DMS79 treated with DMSO at 0.1 percent for 48 hours (cell line): Measurements from ENCODE around the gene RANBP9.

Experiments
- DNase-seq: peaks from one replicate; lab custom pipeline; 2025; lab: John Stamatoyannopoulos, UW

RANBP9 gene

GRCh38 chr6:13677878-13678254 is 33.8 kb downstream of the RANBP9 start:
- no peak for DNase-seq

- DNase-seq: no peak
These were observed 35.0 kb downstream of the RANBP9 start for GRCh38 chr6:13676551-13677156.

DNA sequence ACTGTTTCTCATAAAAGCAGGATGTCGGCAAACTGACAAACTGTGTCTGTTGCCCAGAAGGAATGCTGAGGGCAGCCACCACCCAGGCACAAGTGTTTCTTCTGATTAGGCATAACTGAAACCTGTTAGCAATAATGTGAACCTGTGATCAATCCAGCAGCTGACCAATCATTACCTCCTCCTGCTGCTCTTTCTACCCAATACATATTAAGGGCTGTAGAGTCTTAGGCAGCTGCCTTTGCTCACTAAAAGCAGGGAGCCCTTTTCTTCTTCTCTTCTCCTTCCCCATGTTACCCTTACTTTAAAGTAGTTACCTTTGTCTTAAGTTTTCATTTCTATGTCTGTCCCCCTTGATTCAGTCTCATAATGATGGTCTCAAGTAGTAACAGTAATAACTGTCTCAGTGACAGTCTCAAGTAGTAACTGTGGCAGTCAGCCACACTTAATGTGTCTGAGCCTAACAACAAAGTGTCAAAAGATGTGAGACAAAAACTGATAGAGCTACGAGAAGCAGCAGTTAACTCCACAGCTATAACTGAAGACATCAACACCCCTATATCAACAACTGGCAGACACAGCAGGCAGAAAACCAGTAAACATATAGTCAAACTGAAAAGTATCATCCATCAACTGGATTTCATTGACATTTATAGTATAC is 37.0 kb downstream of the RANBP9 start:
- no peak for DNase-seq

DNA sequence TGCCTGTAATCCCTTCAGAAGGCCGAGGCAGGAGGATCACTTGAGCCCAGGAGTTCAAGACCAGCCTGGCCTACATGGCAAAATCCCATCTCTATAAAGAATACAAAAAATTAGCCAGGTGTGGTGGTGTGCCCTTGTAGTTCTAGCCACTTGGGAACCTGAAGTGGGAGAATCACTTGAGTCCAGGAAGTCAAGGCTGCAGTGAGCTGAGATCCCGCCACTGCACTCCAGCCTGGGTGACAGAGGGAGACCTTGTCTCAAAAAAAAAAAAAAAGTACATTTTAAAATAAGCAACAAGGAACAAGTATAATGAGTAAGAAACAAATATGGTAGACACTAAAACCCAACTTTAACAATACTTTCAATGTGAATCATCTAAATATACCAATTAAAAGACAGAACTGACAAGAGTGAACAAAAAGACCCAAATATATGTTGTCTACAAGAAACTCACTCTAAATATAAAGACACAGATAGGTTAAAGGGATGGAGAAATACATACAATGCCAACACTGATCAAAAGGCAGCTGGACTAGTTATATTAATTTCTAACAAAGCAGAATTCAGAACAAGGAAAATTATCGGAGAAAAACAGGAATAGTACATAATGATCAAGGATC is 37.7 kb downstream of the RANBP9 start:
- DNase-seq: no peak

DNA sequence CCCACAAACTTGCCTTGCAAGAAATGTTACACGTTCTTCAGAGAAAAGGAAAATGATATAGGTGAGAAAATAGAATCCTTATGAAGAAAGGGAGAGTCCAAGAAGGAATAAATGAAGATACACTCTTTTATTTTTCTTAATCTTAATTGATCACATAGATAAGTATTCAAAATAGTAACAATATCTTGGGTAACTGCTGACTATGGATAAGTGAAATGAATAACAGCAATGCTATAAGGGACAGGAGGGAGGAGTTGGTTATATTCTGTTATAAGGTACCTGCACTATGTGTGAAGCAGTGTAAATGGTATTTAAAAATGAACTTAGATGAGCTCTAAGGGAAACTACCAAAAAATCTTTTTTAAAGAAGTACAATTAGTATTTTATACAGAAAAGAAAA is 38.3 kb downstream of the RANBP9 start:
- no peak for DNase-seq

DNA sequence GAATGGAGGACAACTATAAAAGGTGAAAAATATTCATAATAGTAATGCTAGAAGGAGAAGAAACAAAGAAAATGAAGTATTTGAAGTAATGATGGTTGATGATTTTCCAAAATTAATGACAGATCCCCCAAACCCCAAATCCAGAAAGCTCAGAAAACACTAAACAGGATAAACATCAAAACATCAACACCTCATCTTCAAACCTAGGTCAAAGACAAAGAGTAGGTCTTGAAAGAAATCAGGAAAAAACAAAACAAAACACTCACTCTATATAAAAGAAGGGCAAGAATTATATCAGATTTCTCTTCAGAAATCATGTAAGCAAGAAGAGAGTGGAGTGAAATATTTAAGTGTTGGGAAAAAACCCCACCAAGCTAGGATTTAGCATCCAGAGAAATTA is 38.7 kb downstream of the RANBP9 start:
- no peak for DNase-seq

GRCh38 chr6:13671548-13672127 is 40.0 kb downstream of the RANBP9 start:
- DNase-seq: no peak

GRCh38 chr6:13669476-13669875 is 42.2 kb downstream of the RANBP9 start:
- DNase-seq: no peak

- no peak for DNase-seq
These were observed 43.2 kb downstream of the RANBP9 start for GRCh38 chr6:13668291-13668928.

- no peak for DNase-seq
These were observed 44.0 kb downstream of the RANBP9 start for GRCh38 chr6:13667655-13668054.

GRCh38 chr6:13666194-13667105 is 45.2 kb downstream of the RANBP9 start:
- DNase-seq: no peak

- no peak for DNase-seq
These were observed 46.8 kb downstream of the RANBP9 start for GRCh38 chr6:13664703-13665352.

GRCh38 chr6:13663986-13664385 is 47.6 kb downstream of the RANBP9 start:
- DNase-seq: no peak

GRCh38 chr6:13662651-13663334 is 48.8 kb downstream of the RANBP9 start:
- DNase-seq: no peak

DNA sequence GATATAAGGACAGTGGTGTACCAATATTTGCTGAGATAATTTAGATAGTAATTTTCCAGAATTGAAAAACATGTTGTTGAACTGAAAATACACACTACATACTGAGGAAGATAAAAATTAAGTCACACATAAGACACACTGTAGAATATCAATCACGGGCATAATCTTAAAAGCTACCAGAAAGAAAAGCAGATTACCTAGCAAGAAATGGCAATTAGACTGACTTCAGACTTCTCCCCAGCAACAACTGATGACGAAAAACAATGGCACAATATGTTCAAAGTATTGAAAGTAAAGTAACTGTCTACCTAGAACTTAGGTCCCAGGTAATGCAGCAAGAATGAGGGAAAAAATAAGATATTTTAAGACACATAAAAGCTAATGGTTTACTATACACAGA is 50.0 kb downstream of the RANBP9 start:
- DNase-seq: no peak

GRCh38 chr6:13660893-13661292 is 50.7 kb downstream of the RANBP9 start:
- DNase-seq: no peak

DNA sequence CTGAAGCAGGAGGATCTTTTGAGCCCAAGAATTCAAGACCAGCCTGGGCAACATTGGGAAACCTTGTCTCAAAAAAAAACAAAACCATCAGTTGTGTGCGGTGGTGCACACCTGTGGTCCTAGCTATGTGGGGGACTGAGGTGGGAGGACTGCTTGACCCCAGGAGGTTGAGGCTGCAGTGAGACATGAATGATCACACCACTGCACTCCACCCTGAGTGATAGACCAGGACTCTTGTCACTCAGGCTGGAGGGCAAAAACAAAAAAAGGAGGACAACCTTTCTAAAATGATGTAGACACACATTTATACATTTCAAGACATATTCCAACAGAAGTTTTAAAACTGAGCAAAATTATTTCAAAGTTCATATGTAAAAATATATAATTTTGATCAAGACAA is 51.4 kb downstream of the RANBP9 start:
- no peak for DNase-seq

- DNase-seq: no peak
These were observed 55.9 kb downstream of the RANBP9 start for GRCh38 chr6:13655700-13656099.

- DNase-seq: no peak
These were observed 57.1 kb downstream of the RANBP9 start for GRCh38 chr6:13654496-13654895.

GRCh38 chr6:13653296-13653695 is 58.3 kb downstream of the RANBP9 start:
- DNase-seq: no peak

DNA sequence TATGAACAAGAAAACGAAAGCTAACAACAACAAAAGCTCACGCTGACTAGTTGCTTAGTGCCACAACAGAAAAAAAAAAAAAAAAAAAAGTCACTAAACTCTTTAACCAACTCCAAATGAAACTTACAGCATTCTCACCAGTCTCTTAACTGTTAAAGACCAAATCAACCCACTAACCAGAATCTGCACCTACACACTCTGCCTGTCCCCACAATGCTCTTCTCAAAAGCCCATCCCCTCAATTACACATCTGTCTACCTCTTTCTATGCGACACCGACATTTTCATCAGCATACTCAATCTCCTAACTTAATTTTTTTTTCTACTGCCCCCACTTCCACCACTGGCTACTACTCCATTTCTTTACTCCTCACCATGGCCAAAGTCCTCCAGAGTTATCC is 62.2 kb downstream of the RANBP9 start:
- DNase-seq: no peak
